ENCODE results near the gene CSNK1D. TPM values are rescaled to one million over a fixed set of nuclear protein-coding genes. Genes with fewer than 3 reads are reported as not detected.

CSNK1D gene
- total and polyA plus RNA-seq, 3 donors from 2014 or later: 137 to 179 (median 178) TPM

GRCh38 chr17:82218349-82219075, 55.0 kb downstream of the CSNK1D start:
- Histone ChIP-seq H3K36me3 (ENCODE audit: low read depth, missing control alignments) (no peaks in the 10 kb centered on the region), H3K9me3 (no peaks in the 10 kb centered on the region), H3K27me3 (no peaks in the 10 kb centered on the region), H3K4me3 (no peak overlapping the region), H3K4me1 (peaks cover 15% of the 10 kb centered on the region), H3K27ac (no peak overlapping the region)
- 89 to 91% methylated on average over 25 to 32 of the region's 32 CpGs for WGBS, 2 donors
- intact Hi-C loops (cut with DNase I; ENCODE audit: low total_unique reads): no loop called here
- DNase-seq: no peak
- TF ChIP-seq POLR2A (IDR thresholded peaks at IDR 0.05): no peak

- Histone ChIP-seq H3K27me3 (no peaks in the 10 kb centered on the region), H3K9me3 (no peaks in the 10 kb centered on the region), H3K27ac (peak overlapping the region; percentile 58 to 65), H3K4me1 (peaks cover 15% of the 10 kb centered on the region), H3K4me3 (no peak overlapping the region), H3K36me3 (ENCODE audit: low read depth, missing control alignments) (no peaks in the 10 kb centered on the region)
- no peak for TF ChIP-seq POLR2A (IDR thresholded peaks at IDR 0.05)
- no peak for TF ChIP-seq CTCF (IDR thresholded peaks at IDR 0.05)
- WGBS, 2 donors: 81 to 83% methylated on average over 8 to 14 of the region's 21 CpGs
- no peak for DNase-seq
- intact Hi-C loops (cut with DNase I; ENCODE audit: low total_unique reads): no loop called here
These were observed 55.8 kb downstream of the CSNK1D start for GRCh38 chr17:82217530-82218204.

- intact Hi-C loops (cut with DNase I; ENCODE audit: low total_unique reads): no loop called here
These were observed 56.4 kb downstream of the CSNK1D start for GRCh38 chr17:82217120-82217529.

GRCh38 chr17:82216301-82217119, 57.0 kb downstream of the CSNK1D start:
- Histone ChIP-seq H3K27ac (peak overlapping the region; percentile 58 to 65), H3K9me3 (no peaks in the 10 kb centered on the region), H3K4me1 (peaks cover 21% of the 10 kb centered on the region), H3K27me3 (no peaks in the 10 kb centered on the region), H3K36me3 (ENCODE audit: low read depth, missing control alignments) (no peaks in the 10 kb centered on the region), H3K4me3 (no peak overlapping the region)
- WGBS, 2 donors: 50 to 63% methylated on average over 10 to 17 of the region's 17 CpGs
- peak; percentile 69 for DNase-seq
- intact Hi-C loops (cut with DNase I; ENCODE audit: low total_unique reads): no loop called here
- TF ChIP-seq CTCF (IDR thresholded peaks at IDR 0.05) (no peak), POLR2A (IDR thresholded peaks at IDR 0.05) (no peak)

More at GRCh38 chr17:82217120-82217529, 56.4 kb downstream of the CSNK1D start:
- DNase-seq: no peak
- H3K27me3 ChIP-seq: no peaks in the 10 kb centered on the region
- 78% methylated on average over 7 to 11 of the region's 12 CpGs for WGBS, 2 donors
- TF ChIP-seq POLR2A (IDR thresholded peaks at IDR 0.05): no peak
- TF ChIP-seq CTCF (IDR thresholded peaks at IDR 0.05): no peak
- no peaks in the 10 kb centered on the region for H3K36me3 ChIP-seq (ENCODE audit: low read depth, missing control alignments)
- H3K4me3 ChIP-seq: no peak overlapping the region
- peaks cover 15% of the 10 kb centered on the region for H3K4me1 ChIP-seq
- H3K9me3 ChIP-seq: no peaks in the 10 kb centered on the region
- H3K27ac ChIP-seq: peak overlapping the region; percentile 58 to 65

GRCh38 chr17:82215972-82216300, 57.6 kb downstream of the CSNK1D start:
- DNase-seq: no peak
- Histone ChIP-seq H3K9me3 (no peaks in the 10 kb centered on the region), H3K4me1 (peaks cover 26% of the 10 kb centered on the region), H3K4me3 (no peak overlapping the region), H3K27ac (peak overlapping the region; percentile 58 to 65), H3K27me3 (no peaks in the 10 kb centered on the region), H3K36me3 (ENCODE audit: low read depth, missing control alignments) (no peaks in the 10 kb centered on the region)
- intact Hi-C loops (cut with DNase I; ENCODE audit: low total_unique reads): no loop called here
- WGBS, 2 donors: 88 to 93% methylated on average over 12 of the region's 12 CpGs
- TF ChIP-seq CTCF (IDR thresholded peaks at IDR 0.05): no peak
- TF ChIP-seq POLR2A (IDR thresholded peaks at IDR 0.05): no peak

Data from testis (tissue), 3 donors.